NOMO-1 (cell line): Measurements from ENCODE around the gene TMC1.
A peak's percentile ranks its signal among the peaks of the same experiment; 100 is the strongest.

Source experiments
- DNase-seq, 2 experiments: peaks; one replicate each; lab custom pipeline; 2025; ENCODE audit not compliant: unreplicated experiment in 2 of 2; lab: John Stamatoyannopoulos, UW

TMC1 gene

DNA sequence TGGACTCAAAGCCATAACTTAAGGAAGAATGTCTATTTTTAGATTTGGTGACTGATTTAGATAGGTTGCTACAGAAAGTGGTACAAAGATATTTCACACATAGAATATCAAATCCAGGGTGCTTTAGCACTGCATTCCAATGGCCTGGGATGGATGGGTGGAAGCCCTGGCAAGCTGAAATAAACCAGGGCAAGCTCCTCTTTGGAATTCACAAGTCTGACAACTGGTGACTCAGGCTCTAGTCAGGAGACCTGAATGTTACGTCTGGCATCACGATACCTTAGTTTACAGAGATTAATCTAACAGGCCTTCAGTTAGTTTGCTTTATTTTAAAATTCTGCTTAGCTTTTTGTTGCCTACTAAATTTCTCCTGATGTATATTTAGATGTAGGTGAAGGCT, 144.0 kb downstream of the TMC1 start:
- no peak for DNase-seq

DNA sequence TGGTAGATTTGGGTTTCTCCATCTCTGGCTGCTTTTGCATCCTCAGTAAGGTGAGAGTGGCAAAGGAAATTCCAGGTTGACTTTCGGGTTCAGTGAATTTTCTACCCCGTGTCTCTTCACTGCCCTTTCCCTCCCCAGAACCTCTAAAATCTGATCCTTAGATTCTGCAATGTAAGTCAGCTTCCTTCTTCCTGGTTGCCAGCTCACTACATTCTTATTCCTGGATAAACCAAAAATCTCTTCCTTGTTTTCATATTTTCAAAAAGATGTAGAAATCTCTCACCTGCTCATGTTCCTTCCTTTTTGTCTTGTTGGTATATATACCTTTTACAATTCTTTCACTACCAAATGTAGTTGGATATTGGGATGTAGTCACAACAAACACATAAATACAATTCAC, 145.8 kb downstream of the TMC1 start:
- DNase-seq = no peak

DNA sequence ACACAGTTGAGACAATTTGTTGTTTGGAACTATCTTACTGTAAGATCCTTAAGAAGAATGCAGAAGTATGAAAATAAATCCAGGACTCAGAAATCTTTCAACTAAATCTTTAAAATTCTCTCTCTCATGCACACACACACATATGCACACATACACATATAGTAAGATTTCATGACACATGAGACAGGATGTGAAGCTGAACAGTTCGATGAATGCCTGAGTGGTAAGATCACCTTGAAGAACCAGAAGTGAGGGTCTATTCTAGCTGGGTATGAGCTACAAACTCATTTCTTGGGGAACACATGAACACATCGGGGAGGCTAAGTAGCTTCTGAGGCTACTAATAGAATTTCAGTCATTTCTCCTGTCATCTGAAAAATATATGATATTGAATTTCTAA, 153.6 kb downstream of the TMC1 start:
- no peak for DNase-seq

DNA sequence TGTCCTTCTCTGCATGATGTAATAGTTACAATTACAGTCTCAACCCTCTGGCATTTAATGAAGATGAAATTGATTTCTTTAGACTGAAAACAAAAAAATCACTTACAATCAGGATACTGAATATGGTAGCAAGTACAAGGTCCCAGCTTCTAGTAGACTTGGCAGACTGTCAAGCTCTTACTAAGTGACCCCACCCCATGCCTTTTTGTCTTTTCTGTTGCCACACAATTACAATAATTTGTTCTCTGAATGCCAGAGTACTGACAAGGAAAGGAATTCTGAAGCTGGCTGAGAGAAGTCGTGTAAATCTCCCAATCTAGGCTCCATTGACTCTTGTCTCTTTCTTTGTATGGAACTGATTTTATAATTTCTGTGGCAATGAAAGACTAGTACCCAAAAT, 154.2 kb downstream of the TMC1 start:
- DNase-seq = no peak

DNA sequence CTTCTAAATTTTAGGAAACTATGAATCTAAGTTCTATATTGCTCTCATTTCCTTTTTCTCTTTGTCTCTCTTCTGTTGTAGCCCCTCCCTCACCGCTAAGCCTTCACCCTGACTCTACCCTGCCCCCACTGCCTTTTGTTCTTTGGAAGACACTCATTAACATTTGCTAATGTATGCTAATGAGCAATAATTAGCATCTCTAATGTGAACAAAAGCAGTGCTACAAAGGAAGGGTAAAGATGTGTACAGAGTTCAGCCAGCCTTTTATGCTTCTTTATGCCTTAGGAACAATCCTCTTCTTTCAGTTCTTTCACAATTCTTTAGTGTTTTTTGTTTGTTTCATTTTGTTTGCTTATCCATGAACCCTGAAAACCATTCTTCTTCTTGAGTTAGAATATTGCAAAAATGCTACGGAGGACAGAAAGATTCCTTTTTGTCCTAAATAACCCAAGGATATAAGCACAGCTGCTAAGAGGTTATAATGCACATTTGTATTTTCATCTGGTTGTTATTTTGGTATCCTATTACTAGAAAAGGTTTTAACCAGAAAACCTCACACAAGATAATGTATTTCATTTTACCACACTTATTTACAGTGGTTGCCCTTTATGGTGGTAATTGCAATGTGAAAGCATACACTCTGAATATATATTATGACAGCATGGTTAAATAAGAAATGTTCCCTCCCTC, 159.3 kb downstream of the TMC1 start:
- DNase-seq = no peak

DNA sequence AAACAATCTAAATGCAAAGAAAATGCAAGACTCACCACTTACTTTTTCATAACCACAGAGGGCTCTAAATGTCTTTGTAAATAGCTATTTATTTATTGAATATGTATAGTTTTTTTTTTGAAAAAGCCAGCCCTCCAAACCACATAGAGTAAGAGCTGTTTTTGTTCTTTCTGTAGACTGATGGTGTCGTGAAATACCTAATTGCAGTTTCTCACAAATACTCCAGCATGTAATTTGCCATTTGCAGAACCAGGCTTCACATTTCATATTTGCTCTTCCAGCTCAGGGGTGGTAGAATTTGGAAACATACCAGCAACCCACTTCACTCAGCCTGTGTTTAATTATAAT, 159.8 kb downstream of the TMC1 start:
- DNase-seq = no peak

DNA sequence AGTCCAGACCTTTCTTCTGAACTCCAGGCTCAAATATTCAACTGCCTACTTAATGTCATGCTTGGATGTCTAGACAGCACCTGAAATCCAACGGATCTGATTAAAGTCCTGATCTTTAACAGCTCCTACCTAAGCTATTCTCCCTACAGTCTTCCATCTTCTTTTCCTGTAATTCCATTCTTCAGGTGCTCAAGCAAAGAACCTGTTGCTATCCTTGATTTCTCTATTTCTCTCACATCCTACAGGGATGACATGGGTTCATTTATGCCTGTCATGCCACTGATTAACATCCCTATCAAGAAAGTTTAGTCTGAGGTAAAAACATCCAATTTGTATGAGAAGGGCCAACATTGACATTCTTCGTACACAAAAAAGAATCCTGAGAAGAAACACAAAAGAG, 163.2 kb downstream of the TMC1 start:
- no peak for DNase-seq

DNA sequence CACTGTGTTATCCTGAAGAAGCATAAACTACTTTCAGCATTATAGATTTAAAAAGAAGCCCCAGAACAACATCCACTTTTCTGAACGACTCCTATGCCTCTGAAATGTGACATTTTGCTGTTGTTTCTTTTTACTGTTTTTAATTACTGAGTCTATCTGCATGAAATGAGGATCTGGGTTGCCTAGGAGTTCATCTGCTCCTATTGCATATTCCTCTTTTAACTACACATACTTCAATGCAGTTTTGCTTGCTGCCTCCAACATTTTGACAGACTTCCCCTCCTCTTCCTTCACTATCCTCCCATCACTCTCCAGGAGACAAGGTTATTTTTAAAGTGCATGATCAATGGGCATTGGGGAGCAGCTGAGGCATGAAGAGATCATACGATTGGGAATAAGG, 164.5 kb downstream of the TMC1 start:
- DNase-seq = no peak

DNA sequence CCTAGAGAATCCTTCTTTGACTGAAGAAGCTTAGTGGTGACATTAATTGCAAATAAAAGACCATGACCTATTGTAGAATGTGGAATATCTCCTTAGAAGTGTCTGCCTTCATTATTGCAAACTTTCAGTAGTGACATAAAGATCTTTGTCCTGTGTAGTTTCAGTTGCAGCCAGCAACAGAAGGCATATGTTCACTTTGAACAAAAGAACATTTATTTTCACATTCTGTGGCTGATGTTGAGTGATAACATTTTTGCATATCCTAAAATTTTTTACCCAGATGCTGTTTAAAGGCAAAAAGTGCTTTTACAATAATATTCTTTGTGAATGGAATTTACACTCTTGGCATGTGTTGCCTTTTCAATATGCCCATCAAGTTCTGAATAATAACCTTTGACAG, 165.9 kb downstream of the TMC1 start:
- DNase-seq = no peak

DNA sequence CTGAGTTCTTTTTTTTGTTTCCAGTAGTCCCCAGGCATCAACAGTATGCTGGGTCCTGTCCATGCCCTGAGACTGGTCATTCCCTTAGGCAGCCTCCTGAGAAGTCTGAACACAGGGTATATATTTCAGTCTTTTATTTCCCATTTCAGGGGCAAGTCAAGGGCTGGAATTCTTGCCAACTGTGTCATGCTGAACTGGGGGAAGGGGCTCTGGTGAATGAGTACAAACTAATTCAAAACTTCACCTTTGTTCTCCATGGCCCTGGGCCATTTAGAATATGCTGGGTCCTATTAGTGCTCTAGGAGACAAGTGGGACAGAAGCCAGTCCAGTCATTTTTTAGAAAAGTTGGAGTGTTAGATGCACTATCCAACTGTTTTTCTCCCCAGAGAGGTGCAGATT, 170.3 kb downstream of the TMC1 start:
- DNase-seq = no peak

DNA sequence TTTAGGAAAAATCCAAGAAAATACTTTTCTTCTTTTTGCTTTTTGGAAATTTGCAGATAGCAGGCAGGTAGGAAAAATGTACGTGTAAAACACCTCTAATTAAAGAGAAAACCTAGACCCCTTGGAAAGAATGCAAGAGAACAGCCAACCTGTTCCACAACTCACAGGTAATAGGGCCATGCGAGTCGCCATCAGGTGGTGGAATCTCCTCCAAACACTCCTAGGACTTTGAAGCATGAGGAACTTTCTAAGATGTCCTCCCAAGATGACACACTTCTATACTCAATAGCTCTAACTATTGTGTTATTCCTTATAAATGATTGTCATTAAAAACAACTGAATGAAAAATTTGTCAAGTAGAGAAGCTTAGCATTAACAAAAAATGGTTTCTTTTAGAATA, 174.0 kb downstream of the TMC1 start:
- DNase-seq = no peak

DNA sequence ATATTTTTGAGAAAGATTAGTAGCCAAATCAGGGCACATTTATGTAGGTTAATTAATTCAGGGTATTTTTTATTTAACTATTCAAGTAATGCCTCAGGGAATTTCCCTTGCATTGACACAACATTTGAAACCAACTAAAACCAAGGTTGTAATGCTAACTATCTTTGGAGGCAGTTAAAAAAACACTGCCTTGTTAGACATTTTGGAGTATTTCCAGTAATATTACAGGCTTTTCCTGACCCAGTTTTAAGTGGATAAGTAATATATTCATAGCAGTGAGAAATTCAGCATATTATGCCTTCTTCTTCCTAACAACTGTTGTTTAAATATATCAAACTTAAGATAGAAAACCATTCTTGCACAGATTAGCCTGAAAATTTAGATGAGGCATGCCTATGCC, 175.1 kb downstream of the TMC1 start:
- DNase-seq = no peak

DNA sequence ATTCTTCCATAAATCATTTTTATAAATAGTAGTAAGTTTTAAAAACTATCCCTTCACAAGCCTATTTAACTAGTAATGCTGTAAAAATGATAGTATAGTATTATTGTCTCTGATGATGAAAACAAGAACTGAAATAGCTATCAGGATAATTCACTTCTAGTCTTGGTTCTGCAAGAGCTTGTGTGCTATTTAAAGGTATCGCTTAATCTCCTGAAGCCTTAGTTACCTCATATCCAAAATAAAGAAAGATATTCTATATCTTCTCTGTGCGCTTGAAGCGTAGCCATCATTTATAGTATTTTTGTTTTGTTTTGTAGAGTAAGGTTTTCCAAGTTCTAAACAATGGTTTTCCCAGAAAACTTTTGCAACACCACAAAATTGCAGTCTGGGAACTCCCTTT, 180.1 kb downstream of the TMC1 start:
- no peak for DNase-seq

DNA sequence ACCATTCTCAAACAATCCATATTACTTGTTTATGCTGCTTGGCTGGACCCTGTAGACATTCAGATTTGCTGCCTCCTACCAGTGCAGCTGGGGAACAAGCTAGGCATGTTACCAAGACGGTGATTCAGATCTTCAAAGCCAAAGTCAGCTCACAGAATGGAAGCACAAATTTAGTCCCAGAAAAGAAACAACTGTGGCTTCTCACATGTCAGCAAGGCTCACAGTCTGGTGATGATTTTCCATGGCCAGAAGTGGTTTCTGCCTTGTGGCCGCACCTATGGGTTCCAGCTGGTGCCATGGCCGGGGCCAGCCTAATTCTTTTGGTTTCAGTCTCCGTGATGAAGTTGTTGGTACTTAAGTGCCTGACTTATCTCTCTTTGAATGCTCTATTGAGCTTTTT, 182.2 kb downstream of the TMC1 start:
- DNase-seq = no peak

DNA sequence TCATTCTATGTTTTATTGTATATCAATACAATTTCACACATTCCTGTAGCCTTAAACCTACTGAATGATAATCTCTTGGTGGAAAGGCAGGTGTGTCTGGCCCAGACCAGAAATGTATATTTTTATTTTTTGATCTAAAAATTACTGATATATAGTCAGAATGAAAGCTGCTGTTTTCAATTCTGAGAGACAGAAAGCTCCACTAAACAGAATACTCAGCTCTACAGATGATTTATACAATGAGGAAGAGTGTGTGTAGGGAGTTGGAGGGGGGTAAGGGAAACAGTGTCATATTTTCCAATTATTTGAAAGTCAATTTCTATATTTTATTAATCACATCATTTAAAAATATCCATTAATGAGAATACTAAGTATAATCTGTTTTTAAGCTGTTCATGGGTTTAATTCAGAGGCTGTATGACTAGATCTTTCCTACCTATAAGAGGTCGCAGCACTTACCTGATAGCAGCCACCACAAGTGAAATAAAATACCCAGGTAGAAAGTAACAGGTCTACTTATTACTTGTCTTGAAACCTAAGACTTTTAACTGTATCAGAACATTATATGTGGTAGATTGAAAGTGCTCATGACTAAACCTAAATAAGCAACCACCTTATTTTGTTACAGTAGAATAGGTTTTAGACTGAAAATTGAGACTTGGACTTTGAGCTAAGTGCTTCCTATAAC, 183.4 kb downstream of the TMC1 start:
- DNase-seq = no peak

DNA sequence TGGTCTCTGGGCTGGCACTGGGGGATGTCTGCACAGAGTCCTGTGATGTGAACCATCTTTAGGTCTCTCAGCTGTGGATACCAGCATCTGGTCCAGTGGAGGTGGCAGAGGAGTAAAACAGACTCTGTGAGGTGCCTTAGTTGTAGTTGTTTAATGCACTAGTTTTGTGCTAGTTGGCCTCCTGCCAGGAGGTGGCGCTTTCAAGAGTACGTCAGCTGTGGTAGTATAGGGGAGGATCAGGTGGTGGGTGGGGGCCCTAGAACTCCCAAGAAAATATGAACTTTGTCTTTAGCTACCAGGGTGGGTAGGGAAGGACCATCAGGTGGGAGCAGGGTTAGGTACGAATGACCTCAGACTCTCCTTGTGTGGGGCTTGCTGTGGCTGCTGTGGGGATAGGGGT, 197.1 kb downstream of the TMC1 start:
- DNase-seq = no peak

DNA sequence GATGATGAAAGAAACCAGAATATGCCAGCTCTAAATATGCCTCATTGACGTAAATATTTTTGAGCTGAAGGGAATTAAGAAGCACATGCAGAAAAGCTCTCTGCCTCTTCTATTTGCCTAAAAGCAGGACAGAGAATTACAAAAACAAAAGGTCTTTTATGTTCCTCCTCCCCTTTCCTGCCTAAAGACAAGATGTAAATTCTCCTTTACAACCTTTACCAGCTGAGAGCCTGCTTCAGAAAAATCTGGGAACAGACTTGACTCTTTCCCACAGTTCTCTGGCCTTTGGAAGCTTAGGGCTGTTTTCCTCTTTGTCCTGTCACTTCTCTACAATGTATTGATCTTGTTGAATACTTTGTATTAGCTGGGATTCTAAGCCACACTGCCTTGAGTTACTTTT, 199.7 kb downstream of the TMC1 start:
- DNase-seq = no peak

DNA sequence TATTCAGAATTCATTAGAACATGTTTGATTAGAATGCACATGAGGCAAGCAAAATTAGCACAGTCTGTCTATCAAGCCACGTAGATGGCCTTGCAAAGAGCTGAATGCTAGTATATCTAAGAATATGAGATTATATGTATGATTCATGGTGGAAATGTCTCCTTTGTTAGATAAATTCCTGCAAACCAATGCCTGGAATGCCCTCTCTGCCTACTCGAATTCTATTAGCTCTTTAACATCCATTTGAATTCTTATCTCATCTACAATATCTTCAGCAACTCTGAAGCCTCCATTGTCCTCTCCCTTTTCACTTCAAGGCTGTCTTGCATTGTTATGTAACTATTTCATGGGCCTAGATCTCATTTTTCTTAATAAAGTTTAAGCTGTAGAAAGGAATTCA, 205.5 kb downstream of the TMC1 start:
- DNase-seq = no peak

DNA sequence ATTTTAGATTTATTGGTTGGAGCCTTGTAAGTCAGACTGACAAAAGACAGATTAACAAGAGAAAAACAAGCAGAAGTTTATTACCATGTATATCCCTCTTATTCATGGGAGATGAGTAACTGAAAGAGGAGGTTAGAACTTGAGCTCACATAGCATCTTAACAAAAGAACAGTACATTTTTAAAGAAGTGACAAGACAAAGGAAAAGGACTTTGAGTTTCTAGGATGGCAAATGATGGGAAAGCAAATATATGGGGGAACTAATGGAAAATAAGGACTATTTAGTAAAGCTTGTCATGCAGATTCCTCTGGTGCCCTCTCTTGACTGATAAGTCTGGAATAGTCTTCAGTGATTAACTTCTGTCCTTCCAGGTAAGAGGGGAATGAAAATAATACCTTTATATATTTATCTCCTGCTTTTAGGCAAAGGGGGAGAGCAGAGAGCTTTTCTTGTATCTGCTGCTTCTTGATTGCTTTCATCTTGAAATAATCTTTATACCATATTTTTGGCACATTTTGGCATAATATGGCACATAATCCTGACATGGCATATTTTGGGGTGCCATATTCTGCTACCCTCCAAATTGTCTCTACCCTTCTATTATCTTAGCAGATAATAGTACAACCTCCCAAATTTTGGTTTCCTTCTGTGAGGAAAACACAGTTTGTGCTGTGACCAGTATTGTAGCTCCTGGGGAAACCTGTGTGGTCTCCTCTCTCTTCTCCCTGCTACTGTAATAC, 206.8 kb downstream of the TMC1 start:
- no peak for DNase-seq

DNA sequence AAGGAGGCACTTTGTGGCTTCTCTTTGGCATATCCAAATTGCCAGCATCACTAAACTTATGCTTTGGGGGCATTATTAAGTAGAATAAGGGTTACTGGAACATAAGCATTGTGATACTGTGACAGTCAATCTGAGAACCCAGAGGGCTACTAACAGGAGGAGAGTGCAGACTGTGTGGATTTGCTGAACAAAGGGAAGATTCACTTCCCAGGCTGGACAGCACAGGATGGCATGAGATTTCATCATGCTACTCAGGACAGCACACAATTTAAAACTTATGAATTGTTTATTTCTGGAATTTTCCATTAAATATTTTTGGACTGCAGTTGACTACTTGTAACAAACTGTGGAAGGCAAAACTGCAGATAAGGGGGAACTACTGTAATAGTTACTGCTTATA, 212.5 kb downstream of the TMC1 start:
- DNase-seq = no peak

DNA sequence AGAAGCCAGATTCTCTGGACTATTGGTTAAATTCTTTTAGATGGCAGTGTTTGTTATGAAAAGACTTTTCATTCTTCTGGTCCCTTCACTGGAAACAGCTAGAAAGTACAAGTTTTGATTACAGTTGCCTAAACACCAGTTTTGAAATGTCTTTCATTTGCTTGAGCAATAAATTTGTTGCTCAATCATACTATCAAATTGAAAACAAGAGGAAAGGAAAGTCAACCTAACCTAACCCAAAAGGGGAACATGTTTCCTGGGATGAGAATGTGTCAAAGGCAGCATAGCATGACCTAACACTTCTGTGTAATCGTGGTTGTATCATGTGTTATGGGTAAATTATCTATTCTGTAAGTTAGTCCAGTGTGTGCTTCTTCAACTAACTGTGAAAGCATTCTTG, 213.2 kb downstream of the TMC1 start:
- DNase-seq = peak; percentile 5 to 75

DNA sequence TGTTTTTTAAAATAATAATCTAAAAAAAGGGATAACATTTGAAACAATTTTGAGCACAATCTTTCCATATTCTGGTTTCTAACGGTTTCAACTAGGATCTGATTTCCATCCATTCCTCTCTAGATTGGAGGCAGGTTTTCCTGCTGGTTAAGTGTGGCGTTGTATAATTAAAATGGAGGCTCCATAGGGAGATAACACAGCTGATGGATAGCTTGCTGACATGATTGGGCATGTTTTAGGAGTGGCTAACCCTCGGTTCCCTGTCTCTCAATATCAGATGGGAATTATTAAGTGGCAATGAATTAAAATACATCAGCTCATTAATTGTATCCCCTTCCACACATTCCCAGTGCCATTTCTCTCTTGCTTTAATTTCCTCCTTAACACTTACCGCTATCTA, 222.4 kb downstream of the TMC1 start:
- DNase-seq = no peak
